Activated T-cell treated with anti-CD3 and anti-CD28 coated beads for 1 hour (primary cell): ENCODE data around the gene PLCB1.
"Not testable (repeated sequence)": the region's sequence is repeated elsewhere in the genome, so short reads cannot be mapped to it uniquely, and the experiment has no call there.

Experiments
- DNase-seq: peaks from one replicate; pipeline ENCODE4 v3.0.0-alpha.2; 2020; ENCODE audit warnings: low read depth

The PLCB1 gene

DNA sequence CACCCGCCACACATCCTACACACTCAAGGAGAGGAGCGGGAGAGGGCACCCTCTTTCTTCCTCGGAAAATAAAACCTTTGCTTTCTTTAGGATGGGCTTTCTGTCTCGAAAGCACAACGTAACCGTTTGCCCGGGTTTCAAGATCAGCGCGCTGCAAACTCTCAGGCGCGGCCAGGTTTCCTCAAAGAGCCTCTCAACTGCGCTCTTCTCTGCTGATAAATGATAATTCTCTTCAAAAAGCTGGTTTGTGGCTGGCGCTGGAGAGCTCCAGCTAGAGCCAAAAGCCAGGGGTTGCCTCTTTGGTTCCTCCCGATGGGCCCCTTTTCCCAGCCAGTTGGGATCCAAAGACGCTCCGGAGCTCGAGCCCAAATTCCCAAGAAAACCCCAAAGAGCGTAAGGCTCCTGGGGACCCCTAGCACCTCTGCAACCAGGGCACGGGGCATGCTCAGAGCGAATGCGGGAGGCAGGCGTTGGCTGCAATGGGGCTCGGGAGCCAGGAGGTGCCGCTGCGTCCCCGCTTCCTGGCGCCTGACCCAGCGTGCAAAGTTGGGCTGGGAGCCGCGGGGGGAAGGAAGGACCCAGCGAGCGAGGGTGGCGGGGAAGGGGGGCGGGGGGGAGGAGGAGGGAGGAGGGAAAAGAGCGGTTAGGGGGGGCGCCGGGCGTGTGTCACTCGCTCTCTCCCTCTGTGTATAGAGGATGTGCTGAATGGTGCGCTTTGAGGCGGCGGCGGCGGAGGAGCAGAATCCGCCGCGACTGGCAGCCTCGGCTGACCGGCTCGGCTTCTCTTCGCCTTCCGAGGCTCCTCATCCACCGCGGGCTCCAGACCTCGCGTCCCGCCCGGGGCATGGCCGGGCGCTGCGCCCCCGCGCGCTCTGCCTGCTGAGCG, at the start of gene PLCB1:
Gene PLCB1 (plus strand): TSS at position 669 of the 886 bp plus-strand sequence. CDS start 386 bp downstream, outside the sequence.
- peak; percentile 53 for DNase-seq

DNA sequence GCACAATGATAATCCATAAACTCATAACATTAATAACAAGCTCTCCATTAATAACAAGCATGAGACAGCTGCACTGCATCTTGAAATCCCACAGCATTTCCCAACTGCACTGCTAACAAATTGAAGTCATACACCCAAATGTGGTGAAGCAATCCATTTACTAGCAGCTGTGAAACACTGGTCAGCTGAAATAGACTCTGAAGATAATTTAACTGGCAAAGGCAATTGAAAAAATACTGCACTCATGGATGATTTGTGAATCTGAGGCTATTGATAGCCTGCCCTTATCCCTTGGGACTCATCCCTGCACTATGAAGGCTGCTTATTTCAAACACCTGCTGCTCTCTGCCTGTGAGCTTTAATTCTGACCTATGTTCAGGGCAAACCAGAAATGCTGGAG, 49.1 kb upstream of the PLCB1 start:
- no peak for DNase-seq

GRCh38 chr20:8089668-8090067, 42.4 kb upstream of the PLCB1 start:
- DNase-seq: no peak

DNA sequence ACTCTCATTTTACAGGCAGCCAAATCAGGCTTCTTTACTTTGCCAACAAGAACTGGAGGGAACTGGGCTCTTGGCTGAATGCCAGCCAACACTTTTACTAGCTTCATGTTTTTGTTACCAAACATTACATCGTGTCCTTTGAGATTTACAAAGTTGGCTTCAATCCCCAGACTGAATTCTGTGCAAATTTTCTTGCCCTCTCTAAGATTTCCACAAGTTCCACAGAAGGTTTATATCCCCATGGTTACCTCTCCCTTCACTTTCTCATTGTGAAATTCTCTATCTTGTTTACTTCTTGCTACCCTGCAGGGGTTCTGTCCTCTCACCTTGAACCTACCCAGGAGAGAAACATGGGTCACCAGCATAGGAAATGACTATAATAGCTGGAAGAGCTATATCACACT, 37.6 kb upstream of the PLCB1 start:
- no peak for DNase-seq

DNA sequence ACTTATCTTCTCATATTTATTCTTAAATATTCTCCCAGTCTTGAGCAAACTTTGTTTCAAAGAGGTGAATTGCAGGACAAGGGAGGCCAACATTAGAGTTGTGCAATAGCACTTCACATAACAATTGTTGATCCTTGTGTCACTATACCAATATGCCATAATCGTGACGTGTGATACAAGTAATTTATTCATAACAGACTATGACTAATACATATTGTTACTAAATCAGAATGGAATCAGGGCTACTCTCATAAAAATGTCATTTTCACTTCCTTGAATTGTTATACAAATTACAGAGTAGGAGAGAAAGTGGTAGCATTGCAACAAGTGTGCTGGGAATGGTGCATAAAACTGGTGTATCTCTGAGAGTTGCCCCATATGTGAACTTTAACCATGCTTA, 37.2 kb upstream of the PLCB1 start:
- DNase-seq: no peak

- DNase-seq: no peak
Observed at GRCh38 chr20:8095648-8096572, 36.2 kb upstream of the PLCB1 start.

- DNase-seq: no peak
Observed at GRCh38 chr20:8097307-8097706, 34.8 kb upstream of the PLCB1 start.

DNA sequence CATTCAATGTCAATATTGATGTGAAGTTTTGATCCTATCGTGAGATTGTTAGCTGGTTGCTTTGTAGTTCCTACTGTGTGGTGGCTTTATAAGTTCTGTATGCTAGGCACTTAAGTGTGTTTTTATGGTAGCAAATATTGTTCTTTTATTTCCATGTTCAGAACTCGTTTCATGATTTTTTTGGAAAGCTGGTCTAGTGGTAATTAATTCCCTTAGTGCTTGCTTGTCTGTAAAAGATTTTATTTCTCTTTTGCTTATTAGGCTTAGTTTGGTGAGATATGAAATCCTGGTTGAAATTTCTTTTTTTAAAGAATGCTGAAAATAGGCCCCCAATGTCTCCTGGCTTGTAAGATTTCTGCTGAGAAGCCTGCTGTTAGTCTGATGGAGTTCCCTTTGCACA, 27.8 kb upstream of the PLCB1 start:
- no peak for DNase-seq

GRCh38 chr20:8114612-8115011, 17.5 kb upstream of the PLCB1 start:
- not testable (repeated sequence) for DNase-seq

DNA sequence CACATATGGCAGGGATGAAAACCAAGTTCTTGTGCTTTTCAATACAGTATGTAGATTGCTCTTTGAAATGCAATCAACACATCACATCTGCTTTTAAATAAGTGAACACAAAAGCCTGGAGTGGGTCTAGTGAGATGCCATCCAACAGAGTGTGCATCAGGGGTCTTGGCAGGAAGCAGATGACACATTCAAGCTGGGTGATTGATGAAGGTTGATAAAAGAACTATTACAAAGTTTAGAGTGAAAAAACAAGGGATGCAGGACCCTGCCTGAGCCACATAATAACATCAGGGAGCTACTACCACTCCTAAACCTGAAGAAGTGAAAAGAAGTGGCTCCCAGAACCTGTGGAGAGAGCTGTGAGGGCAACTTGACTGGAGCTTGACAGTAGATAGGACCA, 16.6 kb upstream of the PLCB1 start:
- no peak for DNase-seq

DNA sequence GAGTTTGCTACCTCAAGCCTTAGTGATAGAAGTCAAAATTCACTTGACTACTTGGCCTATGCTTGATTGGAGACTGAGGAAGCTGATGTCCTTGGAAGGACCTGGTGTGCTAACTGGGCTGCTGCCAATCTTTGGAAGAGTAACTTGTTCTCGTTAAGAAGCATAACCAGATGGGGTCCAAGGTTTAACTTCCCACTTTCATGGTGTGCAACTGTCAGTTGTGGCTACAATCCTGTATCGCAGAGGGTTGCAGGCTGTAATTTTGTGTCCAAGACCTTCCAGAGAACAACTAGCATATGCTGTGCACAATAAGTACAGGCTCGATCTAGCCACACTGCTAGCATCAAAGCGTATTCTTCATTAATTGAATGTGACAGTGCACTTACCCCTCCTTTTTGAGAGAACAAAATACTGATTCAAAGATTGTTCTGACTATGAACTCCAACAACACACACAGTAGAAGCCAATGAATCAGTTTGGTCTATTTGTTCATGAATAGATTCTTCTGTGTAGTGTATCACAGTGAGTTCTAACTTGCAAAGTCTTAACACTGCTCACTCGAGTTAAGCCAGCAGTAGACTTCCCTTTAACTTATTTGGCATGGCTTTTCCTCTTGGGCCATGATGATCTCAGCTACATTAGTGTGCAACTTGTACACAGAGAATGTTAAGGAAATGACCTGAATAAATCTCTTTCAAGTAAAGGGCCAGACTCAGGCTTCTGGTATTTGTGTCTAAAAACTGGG, 15.8 kb upstream of the PLCB1 start:
- no peak for DNase-seq

- DNase-seq: no peak
Observed at GRCh38 chr20:8117636-8118035, 14.4 kb upstream of the PLCB1 start.

DNA sequence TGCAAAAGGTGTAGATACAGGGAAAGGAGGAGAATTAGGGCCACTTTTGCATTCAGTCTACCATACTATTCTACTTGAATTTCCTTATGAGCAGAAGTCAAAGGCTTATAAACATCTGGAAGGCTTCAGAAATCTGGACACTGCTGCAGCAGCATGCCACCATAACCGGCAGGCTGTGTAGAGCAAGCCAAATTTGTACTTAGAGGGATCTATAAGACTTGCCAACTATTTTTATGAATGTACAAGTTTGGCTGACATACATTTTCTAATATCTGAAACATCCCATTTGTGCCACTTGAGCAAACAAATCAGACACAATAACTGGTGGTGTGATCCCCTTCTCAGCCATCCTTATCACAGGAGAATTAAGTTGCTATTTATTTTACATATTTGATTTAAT, 14.0 kb upstream of the PLCB1 start:
- no peak for DNase-seq

- no peak for DNase-seq
Observed at GRCh38 chr20:8118760-8119159, 13.3 kb upstream of the PLCB1 start.

DNA sequence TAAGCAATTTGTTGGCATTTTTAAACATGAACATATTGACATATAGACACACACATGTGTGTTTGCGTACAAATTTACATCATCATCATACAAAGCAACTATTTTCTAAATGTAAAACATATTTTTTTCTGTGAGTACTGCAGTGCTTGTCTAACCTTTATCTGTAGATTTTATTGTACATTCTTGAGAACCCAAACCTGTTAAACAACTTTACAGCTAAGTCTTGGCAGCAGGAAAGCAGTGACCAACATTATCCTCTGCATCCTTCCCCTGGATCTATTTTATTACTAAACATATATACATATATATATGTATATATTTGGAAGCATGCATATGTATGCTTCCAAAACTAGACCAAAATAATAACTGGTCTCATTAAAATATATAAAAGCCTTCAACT, 10.4 kb upstream of the PLCB1 start:
- DNase-seq: no peak

DNA sequence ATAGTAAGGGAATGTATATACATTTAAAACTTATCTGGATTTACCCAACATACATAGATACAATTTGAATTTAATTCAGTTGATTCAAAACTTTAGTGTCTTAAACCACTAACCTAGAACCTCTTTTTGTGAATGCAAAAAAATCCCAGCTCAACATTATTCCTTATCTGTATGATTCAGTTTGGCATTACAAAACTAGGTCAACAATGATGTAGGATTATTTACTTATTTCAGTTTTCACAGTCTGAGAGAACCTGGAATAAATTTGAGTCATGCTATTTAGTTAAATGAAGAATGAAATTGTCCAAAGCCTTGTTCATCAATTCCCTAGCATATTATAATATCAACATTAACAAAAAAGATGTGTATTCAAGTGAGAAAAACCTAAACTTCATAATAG, 7.4 kb upstream of the PLCB1 start:
- no peak for DNase-seq

GRCh38 chr20:8126181-8126580, 5.9 kb upstream of the PLCB1 start:
- DNase-seq: no peak

DNA sequence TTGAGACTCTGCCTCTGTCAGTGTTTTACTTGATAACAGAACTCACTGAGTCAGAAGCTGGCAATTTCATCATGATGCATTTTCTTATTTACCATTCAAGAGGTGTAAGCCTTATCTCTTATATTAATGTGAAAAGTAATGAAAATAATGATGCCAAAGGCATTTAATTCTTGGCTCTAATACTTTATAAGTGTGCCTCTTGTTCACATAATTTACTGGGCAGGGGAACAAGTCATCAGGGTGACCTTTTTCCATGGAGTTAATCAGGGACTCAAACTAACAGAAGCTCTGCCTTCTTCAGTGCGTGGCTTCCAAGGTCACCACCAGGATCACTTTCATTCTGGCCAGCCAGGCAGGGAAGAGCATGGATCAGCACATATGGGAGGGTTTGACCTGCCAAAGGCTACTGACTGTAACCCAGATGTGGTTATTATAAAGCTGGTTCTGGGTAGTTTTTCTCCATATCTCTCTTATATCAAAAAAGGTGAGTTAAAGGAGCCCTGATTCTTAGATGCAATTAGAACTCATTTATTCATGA, 5.2 kb upstream of the PLCB1 start:
- no peak for DNase-seq

DNA sequence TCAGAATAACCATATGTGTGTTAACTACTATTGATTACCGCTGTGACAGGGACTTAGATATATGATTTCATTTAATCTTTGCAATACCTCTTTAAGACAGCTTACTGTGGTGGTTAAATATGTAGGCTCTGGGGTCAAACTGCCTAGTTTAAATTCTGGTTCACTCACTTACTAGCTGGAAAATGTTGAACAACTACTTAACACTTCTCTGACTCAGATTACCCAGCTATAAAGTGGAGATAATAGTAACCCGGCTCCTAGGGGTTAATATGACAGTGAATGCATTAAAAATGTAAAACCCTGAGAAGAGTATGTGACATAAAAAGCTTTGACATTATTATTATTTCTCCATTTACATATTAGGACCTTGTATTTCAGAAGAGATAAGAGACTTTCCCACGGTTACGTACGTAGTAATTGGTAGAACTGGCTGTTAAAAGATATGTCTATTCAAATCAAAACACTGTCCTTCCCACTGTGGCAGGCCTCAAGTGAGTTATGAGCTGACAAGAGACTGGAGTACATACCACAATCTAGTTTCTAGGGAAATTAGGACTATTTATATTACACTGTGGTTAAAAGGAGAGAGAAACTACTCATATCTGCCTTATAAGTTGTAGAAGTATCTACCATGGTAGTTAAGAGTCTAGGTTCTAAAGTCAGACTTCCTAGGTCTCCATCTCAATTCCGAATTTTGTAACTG, 4.4 kb upstream of the PLCB1 start:
- DNase-seq: no peak

- no peak for DNase-seq
Observed at GRCh38 chr20:8128291-8129060, 3.6 kb upstream of the PLCB1 start.
